Smooth muscle cell (in vitro differentiated cells): ENCODE measurements around the gene CAPN11. TPM values are rescaled to one million over a fixed set of nuclear protein-coding genes. Genes with fewer than 3 reads are reported as not detected.
"Not testable (repeated sequence)": the region's sequence is repeated elsewhere in the genome, so short reads cannot be mapped to it uniquely, and the experiment has no call there.

Experiments used
- DNase-seq: peaks from one replicate; lab custom pipeline; 2025; ENCODE audit not compliant: unreplicated experiment; lab: John Stamatoyannopoulos, UW
- H2AFZ ChIP-seq: fragments of 200-600 bp; sonication (generic); 2 replicates; pipeline ENCODE4 v1.6.0; 2016; ENCODE audit warnings: antibody characterized with exemption, low read depth, mild to moderate bottlenecking
- H3F3A ChIP-seq: fragments of 200-600 bp; sonication (generic); 2 replicates; pipeline ENCODE4 v1.6.0; 2017; ENCODE audit warnings: antibody characterized with exemption, low read depth
- H3K27ac ChIP-seq: fragments of 200-600 bp; sonication (generic); 2 replicates; pipeline ENCODE4 v1.5.1; 2016; ENCODE audit warnings: low read depth, mild to moderate bottlenecking
- H3K27me3 ChIP-seq: fragments of 200-600 bp; sonication (generic); 2 replicates; pipeline ENCODE4 v1.6.1; 2016; ENCODE audit warnings: low read depth, mild to moderate bottlenecking
- H3K36me3 ChIP-seq: fragments of 200-600 bp; sonication (generic); 2 replicates; pipeline ENCODE4 v1.5.1; 2016; ENCODE audit warnings: low read depth
- H3K4me1 ChIP-seq: fragments of 200-600 bp; sonication (generic); 2 replicates; pipeline ENCODE4 v1.5.1; 2016; ENCODE audit warnings: low read depth
- H3K4me2 ChIP-seq: fragments of 200-600 bp; sonication (generic); 2 replicates; pipeline ENCODE4 v1.6.0; 2016; ENCODE audit warnings: mild to moderate bottlenecking
- H3K4me3 ChIP-seq: fragments of 200-600 bp; sonication (generic); 2 replicates; pipeline ENCODE4 v1.5.1; 2016; ENCODE audit warnings: mild to moderate bottlenecking
- H3K79me2 ChIP-seq: fragments of 200-600 bp; sonication (generic); 2 replicates; pipeline ENCODE4 v1.6.0; 2016; ENCODE audit warnings: low read depth, mild to moderate bottlenecking
- H3K9ac ChIP-seq: fragments of 200-600 bp; sonication (generic); 2 replicates; pipeline ENCODE4 v1.6.0; 2016; ENCODE audit warnings: low read depth
- H3K9me3 ChIP-seq: fragments of 200-600 bp; sonication (generic); replicated peaks from 2 replicates; pipeline ENCODE4 v1.5.1; 2016; ENCODE audit warnings: low read depth
- H4K20me1 ChIP-seq: fragments of 200-600 bp; sonication (generic); 2 replicates; pipeline ENCODE4 v1.6.0; 2016; ENCODE audit warnings: low read depth
- CTCF ChIP-seq: fragments of 200-600 bp; sonication (generic); IDR thresholded peaks from 2 replicates; pipeline ENCODE4 v1.5.1; 2017; ENCODE audit warnings: borderline replicate concordance, mild to moderate bottlenecking, antibody characterized with exemption; ENCODE audit not compliant: insufficient read depth, poor library complexity, severe bottlenecking
- whole genome bisulfite sequencing: methylation state at CpG from one replicate; pipeline ENCODE4 v1.1.7; 2016; ENCODE audit warnings: low lambda C conversion rate; 5-methylcytosine and 5-hydroxymethylcytosine counted together
- polyA plus RNA-seq: library from polyadenylated mRNA; unstranded; fragments of >200 nt; fragmentation: Nextera tagmentation; extraction: Ambion mirVana; gene quantifications from 2 replicates; pipeline ENCODE4 v1.2.1, GENCODE V29; 2016
- total RNA-seq: library from RNA; depleted of rRNA; stranded (reverse); fragments of >200 nt; gene quantifications from 2 replicates; pipeline ENCODE4 v1.2.3, GENCODE V29; 2014

Gene CAPN11
- total and polyA plus RNA-seq, 2 experiments from 2014 or later, result 0.31 TPM; not detected in 1

GRCh38 chr6:44229376-44230033 lies 70.9 kb downstream of the CAPN11 start:
- Histone ChIP-seq H3K4me1 (peaks cover 21% of the 10 kb centered on the region), H2AFZ (no peak overlapping the region), H3K36me3 (no peaks in the 10 kb centered on the region), H3K9me3 (no peaks in the 10 kb centered on the region), H3K4me3 (no peak overlapping the region), H3K27ac (no peak overlapping the region), H3K9ac (no peak overlapping the region), H3F3A (no peaks in the 10 kb centered on the region), H3K27me3 (no peaks in the 10 kb centered on the region), H3K79me2 (no peaks in the 10 kb centered on the region), H3K4me2 (no peak overlapping the region), H4K20me1 (no peaks in the 10 kb centered on the region)
- DNase-seq, result no peak
- WGBS, result 90% methylated on average over 11 of the region's 11 CpGs
- no peak for TF ChIP-seq CTCF

GRCh38 chr6:44230034-44230675 lies 71.5 kb downstream of the CAPN11 start:
- Histone ChIP-seq H3K27ac (no peak overlapping the region), H3K4me3 (no peak overlapping the region), H4K20me1 (no peaks in the 10 kb centered on the region), H3K9ac (no peak overlapping the region), H3K4me2 (no peak overlapping the region), H3K9me3 (no peaks in the 10 kb centered on the region), H3F3A (no peaks in the 10 kb centered on the region), H3K36me3 (no peaks in the 10 kb centered on the region), H2AFZ (no peak overlapping the region), H3K27me3 (no peaks in the 10 kb centered on the region), H3K4me1 (peaks cover 20% of the 10 kb centered on the region), H3K79me2 (no peaks in the 10 kb centered on the region)
- WGBS, result 93% methylated on average over 10 of the region's 10 CpGs
- TF ChIP-seq CTCF, result no peak
- no peak for DNase-seq

GRCh38 chr6:44231426-44231825 lies 72.8 kb downstream of the CAPN11 start:
- H3K9me3 ChIP-seq, H2AFZ ChIP-seq, H3K4me2 ChIP-seq, H3K27ac ChIP-seq, H3K36me3 ChIP-seq, H3F3A ChIP-seq, H3K79me2 ChIP-seq, H3K9ac ChIP-seq, H4K20me1 ChIP-seq, H3K4me3 ChIP-seq, DNase-seq, H3K27me3 ChIP-seq: not testable (repeated sequence)
- peaks cover 14% of the 10 kb centered on the region for H3K4me1 ChIP-seq
- 92% methylated on average over 9 of the region's 9 CpGs for WGBS

GRCh38 chr6:44232676-44233566 lies 74.3 kb downstream of the CAPN11 start:
- Histone ChIP-seq H3K9ac (no peak overlapping the region), H4K20me1 (no peaks in the 10 kb centered on the region), H3F3A (no peaks in the 10 kb centered on the region), H3K79me2 (no peaks in the 10 kb centered on the region), H3K27ac (no peak overlapping the region), H3K4me3 (no peak overlapping the region), H3K4me2 (no peak overlapping the region), H2AFZ (no peak overlapping the region), H3K4me1 (peaks cover 11% of the 10 kb centered on the region), H3K9me3 (no peaks in the 10 kb centered on the region), H3K27me3 (no peaks in the 10 kb centered on the region), H3K36me3 (no peaks in the 10 kb centered on the region)
- no peak for DNase-seq
- TF ChIP-seq CTCF, result no peak
- WGBS, result 95% methylated on average over 16 of the region's 16 CpGs
